Muscle of leg (tissue), 11 donors: ENCODE results near the gene AFMID. TPM values are rescaled to one million over a fixed set of nuclear protein-coding genes. Genes with fewer than 3 reads are reported as not detected.

Experiments used
- DNase-seq: peaks from one replicate; pipeline ENCODE4 v3.0.0; 2013
- H3K27ac ChIP-seq: one replicate; pipeline ENCODE4 v1.5.1; 2013; ENCODE audit warnings: mild to moderate bottlenecking, low read length, control low read depth
- H3K27me3 ChIP-seq: one replicate; pipeline ENCODE4 v1.6.1; 2013; ENCODE audit warnings: low read length; ENCODE audit not compliant: control insufficient read depth, insufficient read depth
- H3K36me3 ChIP-seq: one replicate; pipeline ENCODE4 v1.6.1; 2013; ENCODE audit warnings: low read length; ENCODE audit not compliant: control insufficient read depth, insufficient read depth
- H3K4me1 ChIP-seq: one replicate; pipeline ENCODE4 v1.6.1; 2013; ENCODE audit warnings: low read length; ENCODE audit not compliant: control insufficient read depth, insufficient read depth
- H3K4me3 ChIP-seq: one replicate; pipeline ENCODE4 v1.5.1; 2013; ENCODE audit warnings: low read length, control low read depth
- H3K9me3 ChIP-seq: replicated peaks from 2 replicates; pipeline ENCODE4 v1.6.1; 2013; ENCODE audit warnings: low read depth, low read length; ENCODE audit not compliant: control insufficient read depth
- WGBS: methylation state at CpG from one replicate; pipeline ENCODE4 v1.1.5; 2013; ENCODE audit warnings: missing lambda C conversion rate; ENCODE audit not compliant: insufficient coverage; 5-methylcytosine and 5-hydroxymethylcytosine counted together
- polyA plus RNA-seq, 8 donors: library from polyadenylated mRNA; unstranded; fragments of 120-200 nt; gene quantifications; one replicate each; pipeline versions ENCODE4 v1.2.1 to v1.2.3, GENCODE V29; 2013; ENCODE audit warnings: inconsistent platforms in 1 of 8, low replicate concordance in 1 of 8; ENCODE audit not compliant: insufficient read length in 8 of 8, insufficient read depth in 1 of 8
- total RNA-seq: library from RNA; stranded (reverse); fragments of 120-200 nt; gene quantifications from one replicate; pipeline ENCODE4 v1.2.4, GENCODE V29; 2013

AFMID gene
- total and polyA plus RNA-seq, 9 donors: 25.8 to 43.3 (median 38.3) TPM

GRCh38 chr17:78204387-78205123 is 17.4 kb downstream of the AFMID start:
- 89% methylated on average over 20 of the region's 22 CpGs for WGBS
- H3K36me3 ChIP-seq: peaks cover 29% of the 10 kb centered on the region
- H3K4me1 ChIP-seq: no peaks in the 10 kb centered on the region
- H3K4me3 ChIP-seq: no peak overlapping the region
- H3K27me3 ChIP-seq: no peaks in the 10 kb centered on the region
- no peak for DNase-seq
- no peak overlapping the region for H3K27ac ChIP-seq
- no peaks in the 10 kb centered on the region for H3K9me3 ChIP-seq

GRCh38 chr17:78205124-78205775 is 18.1 kb downstream of the AFMID start:
- Histone ChIP-seq H3K36me3 (peaks cover 29% of the 10 kb centered on the region), H3K9me3 (no peaks in the 10 kb centered on the region), H3K4me1 (no peaks in the 10 kb centered on the region), H3K27me3 (no peaks in the 10 kb centered on the region), H3K4me3 (no peak overlapping the region), H3K27ac (no peak overlapping the region)
- WGBS: 90% methylated on average over 17 of the region's 17 CpGs
- DNase-seq: no peak

GRCh38 chr17:78206298-78206697 is 19.1 kb downstream of the AFMID start:
- H3K36me3 ChIP-seq: peaks cover 29% of the 10 kb centered on the region
- no peak overlapping the region for H3K4me3 ChIP-seq
- WGBS: 79% methylated on average over 3 of the region's 7 CpGs
- H3K9me3 ChIP-seq: no peaks in the 10 kb centered on the region
- no peaks in the 10 kb centered on the region for H3K27me3 ChIP-seq
- peaks cover 2% of the 10 kb centered on the region for H3K4me1 ChIP-seq
- no peak overlapping the region for H3K27ac ChIP-seq
- DNase-seq: no peak

- Histone ChIP-seq H3K4me1 (peaks cover 2% of the 10 kb centered on the region), H3K27me3 (no peaks in the 10 kb centered on the region), H3K36me3 (peaks cover 22% of the 10 kb centered on the region), H3K4me3 (no peak overlapping the region), H3K9me3 (no peaks in the 10 kb centered on the region), H3K27ac (no peak overlapping the region)
- 80% methylated on average over 1 of the region's 3 CpGs for WGBS
- DNase-seq: no peak
Observed at GRCh38 chr17:78208486-78208885, 21.3 kb downstream of the AFMID start.

GRCh38 chr17:78210111-78210510 is 22.9 kb downstream of the AFMID start:
- Histone ChIP-seq H3K27me3 (no peaks in the 10 kb centered on the region), H3K27ac (no peak overlapping the region), H3K36me3 (peaks cover 10% of the 10 kb centered on the region), H3K9me3 (no peaks in the 10 kb centered on the region), H3K4me3 (no peak overlapping the region), H3K4me1 (peaks cover 9% of the 10 kb centered on the region)
- WGBS: 84% methylated on average over 6 of the region's 10 CpGs
- no peak for DNase-seq

GRCh38 chr17:78211032-78211431 is 23.9 kb downstream of the AFMID start:
- peaks cover 5% of the 10 kb centered on the region for H3K36me3 ChIP-seq
- 63% methylated on average over 8 of the region's 11 CpGs for WGBS

GRCh38 chr17:78214016-78214705 is 27.0 kb downstream of the AFMID start, which contains the start of gene BIRC5:
Gene BIRC5 (plus strand): TSS chr17:78214253. CDS start chr17:78214317, 64 bp downstream.
- H3K4me3 ChIP-seq: peak within 1 kb of the TSS; percentile 71
- DNase-seq: peak; percentile 93
- H3K27me3 ChIP-seq: no peaks in the 10 kb centered on the region
- H3K36me3 ChIP-seq: peaks cover 4% of the 10 kb centered on the region
- peaks cover 13% of the 10 kb centered on the region for H3K4me1 ChIP-seq
- under 1% methylated on average over 60 of the region's 60 CpGs for WGBS
- no peak within 1 kb of the TSS for H3K27ac ChIP-seq
- no peaks in the 10 kb centered on the region for H3K9me3 ChIP-seq

More at GRCh38 chr17:78211032-78211431, 23.9 kb downstream of the AFMID start:
- Histone ChIP-seq H3K9me3 (no peaks in the 10 kb centered on the region), H3K27me3 (no peaks in the 10 kb centered on the region), H3K27ac (no peak overlapping the region), H3K4me1 (peaks cover 9% of the 10 kb centered on the region), H3K4me3 (no peak overlapping the region)
- no peak for DNase-seq

GRCh38 chr17:78214706-78215061 is 27.5 kb downstream of the AFMID start:
- Histone ChIP-seq H3K36me3 (peaks cover 4% of the 10 kb centered on the region), H3K27me3 (no peaks in the 10 kb centered on the region), H3K27ac (no peak overlapping the region), H3K4me3 (peak overlapping the region; percentile 71), H3K9me3 (no peaks in the 10 kb centered on the region), H3K4me1 (peaks cover 13% of the 10 kb centered on the region)
- WGBS: 10% methylated on average over 2 of the region's 5 CpGs
- no peak for DNase-seq

- Histone ChIP-seq H3K4me1 (peaks cover 16% of the 10 kb centered on the region), H3K27ac (no peak overlapping the region), H3K4me3 (no peak overlapping the region), H3K36me3 (peaks cover 8% of the 10 kb centered on the region), H3K9me3 (no peaks in the 10 kb centered on the region), H3K27me3 (no peaks in the 10 kb centered on the region)
- no peak for DNase-seq
- 83% methylated on average over 6 of the region's 11 CpGs for WGBS
Observed at GRCh38 chr17:78219396-78220150, 32.4 kb downstream of the AFMID start.
